ENCODE results near the gene ZGPAT.

DNA sequence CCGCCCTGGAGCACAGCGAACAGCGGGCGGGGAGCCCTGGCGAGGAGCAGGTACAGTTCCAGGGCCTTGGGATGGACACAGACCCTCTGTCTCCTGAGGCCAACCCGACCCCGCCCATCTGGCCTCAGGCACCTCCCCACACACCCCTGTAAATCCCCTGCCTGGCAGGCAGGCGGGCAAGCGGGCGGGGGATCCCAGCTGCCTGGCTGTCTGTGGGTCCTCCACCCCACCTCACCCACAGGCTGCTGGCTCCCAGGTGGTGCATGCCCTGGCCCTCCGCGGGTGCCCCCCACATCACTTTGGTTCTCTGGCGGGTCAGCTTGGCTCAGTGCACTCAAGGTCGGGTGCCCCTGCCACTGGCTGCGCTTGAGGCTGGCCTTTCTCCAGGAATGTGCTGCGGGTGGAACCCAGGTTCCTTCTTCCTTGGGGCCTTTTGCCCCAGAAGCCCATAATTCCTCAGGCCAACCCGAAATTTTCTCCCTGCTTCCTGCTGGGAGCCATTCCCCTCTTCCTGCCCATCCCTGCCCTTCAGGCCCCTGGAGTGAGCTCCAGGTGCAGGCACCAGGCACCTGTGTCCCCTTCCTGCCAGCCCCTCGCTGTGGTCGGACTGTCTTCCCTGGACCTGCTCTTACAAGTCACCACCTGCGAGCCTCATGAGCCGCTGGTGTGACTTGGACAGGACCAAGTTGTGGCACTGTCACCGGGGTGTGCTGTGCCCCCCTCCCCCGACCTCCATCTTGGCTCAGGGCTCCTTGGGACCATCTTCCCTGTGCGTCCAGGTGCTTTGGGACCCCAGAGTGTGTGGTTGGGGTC is 16.7 kb upstream of the ZGPAT start:
- no peak for TF ChIP-seq POLR2A (IDR thresholded peaks at IDR 0.05)
- TF ChIP-seq, protein P1, sequence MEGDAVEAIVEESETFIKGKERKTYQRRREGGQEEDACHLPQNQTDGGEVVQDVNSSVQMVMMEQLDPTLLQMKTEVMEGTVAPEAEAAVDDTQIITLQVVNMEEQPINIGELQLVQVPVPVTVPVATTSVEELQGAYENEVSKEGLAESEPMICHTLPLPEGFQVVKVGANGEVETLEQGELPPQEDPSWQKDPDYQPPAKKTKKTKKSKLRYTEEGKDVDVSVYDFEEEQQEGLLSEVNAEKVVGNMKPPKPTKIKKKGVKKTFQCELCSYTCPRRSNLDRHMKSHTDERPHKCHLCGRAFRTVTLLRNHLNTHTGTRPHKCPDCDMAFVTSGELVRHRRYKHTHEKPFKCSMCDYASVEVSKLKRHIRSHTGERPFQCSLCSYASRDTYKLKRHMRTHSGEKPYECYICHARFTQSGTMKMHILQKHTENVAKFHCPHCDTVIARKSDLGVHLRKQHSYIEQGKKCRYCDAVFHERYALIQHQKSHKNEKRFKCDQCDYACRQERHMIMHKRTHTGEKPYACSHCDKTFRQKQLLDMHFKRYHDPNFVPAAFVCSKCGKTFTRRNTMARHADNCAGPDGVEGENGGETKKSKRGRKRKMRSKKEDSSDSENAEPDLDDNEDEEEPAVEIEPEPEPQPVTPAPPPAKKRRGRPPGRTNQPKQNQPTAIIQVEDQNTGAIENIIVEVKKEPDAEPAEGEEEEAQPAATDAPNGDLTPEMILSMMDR (IDR thresholded peaks at IDR 0.05 in 4 of 5, conservative IDR thresholded peaks at IDR 0.05 in 1 of 5): no peak
